Epidermal melanocyte (primary cell): ENCODE results near the gene LDHD.

Experiments used
- DNase-seq: peaks from one replicate; pipeline ENCODE4 v3.0.0; 2011; ENCODE audit warnings: low spot score; ENCODE audit not compliant: insufficient read length

LDHD gene

DNA sequence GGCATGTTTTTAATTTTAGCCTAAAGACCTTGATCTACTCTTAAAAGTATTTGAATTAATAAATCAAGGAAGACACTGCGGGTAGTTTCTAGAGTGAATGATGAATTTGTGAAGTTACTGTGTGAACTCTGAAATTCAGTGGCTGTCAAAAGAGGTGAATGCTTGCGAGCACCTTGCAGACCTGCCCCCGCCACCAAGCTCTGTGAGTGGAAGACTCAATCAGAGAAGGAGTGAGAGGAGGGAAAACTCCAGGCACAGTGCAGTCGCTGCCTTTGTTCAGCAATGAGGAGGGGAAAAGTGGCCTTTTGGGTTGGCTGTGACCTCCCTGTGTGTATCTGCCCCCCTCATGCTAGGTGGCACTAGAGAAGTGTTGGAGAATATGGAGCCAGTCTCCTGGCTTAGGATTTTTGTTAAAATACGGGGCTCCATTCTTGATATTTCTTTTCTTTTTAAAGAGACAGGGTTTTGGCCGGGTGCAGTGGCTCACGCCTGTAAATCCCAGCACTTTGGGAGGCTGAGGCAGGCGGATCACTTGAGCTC is 53.0 kb downstream of the LDHD start:
- DNase-seq, result no peak

DNA sequence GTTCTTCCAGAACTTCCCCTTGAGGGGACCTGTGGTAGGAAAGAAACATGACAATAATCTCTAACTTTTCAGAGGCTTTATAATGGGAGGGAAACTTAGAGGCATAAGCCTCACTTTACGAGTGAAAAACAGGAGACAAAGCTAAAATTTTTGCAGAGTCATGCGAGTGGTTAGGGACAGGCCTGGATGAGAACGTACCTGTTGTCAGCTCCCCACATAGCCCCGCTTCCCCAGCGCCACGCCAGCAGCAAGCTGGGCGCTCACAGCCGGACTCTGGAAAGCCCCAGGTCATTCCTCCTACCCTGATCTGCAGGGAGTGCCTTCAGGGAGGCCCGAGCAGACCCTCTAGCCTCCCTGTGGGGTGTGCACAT is 53.6 kb downstream of the LDHD start:
- no peak for DNase-seq

DNA sequence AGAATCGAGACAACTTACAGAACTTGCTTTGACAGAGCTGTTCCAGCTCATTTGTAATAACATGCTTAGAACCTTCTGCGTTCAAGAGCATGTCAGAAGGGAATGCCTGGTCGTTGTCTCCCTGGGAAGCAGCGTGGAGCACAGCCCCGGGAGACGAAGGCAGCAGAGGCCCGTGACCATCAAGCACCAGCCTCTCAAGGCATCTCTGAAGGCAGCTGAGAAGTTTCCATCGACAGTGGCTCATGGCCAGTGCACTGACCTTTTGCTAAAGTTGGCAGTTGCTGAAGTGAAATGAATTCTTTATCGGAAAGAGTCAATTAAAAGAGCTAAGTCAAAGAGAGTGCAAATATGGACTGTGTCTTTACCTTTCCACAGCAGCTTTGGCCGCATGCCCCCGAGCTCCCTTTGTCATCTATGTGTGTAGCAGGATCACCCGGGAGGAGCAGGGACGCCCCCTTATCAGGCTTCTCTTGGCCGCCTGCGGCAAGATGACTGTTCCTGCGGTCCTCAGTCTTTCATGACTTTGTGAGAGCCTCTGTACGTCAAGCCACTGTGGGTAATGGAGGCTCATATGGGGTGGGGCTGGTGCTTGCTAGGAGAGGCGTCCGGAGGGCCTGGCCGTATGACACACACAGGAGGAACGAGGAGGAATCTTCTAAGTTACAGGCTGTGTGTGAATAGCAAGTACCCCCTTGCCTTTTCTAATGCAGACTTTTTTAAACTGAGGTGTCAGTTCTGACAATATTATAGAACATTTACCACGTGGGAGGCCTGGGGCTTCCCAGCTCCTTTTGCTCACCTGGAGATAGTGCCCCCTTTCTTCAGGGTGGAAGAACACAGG is 54.2 kb downstream of the LDHD start:
- DNase-seq, result no peak
